ENCODE measurements around the gene STK11. TPM values are rescaled to one million over a fixed set of nuclear protein-coding genes. Genes with fewer than 3 reads are reported as not detected.

Gene STK11
- total and polyA plus RNA-seq, 10 donors: 44.0 to 107 (median 74.5) TPM

- intact Hi-C loops (cut with DNase I; ENCODE audit: low total_unique reads): loop anchor here (10.0 kb wide), 1 partner anchor 129 kb away; the partner anchor contains the start of genes DAZAP1 and GAMT
- TF ChIP-seq POLR2AphosphoS5 (IDR thresholded peaks at IDR 0.05) (peak in 2 of 3 donors; percentile 0 to 83), POLR2A (IDR thresholded peaks at IDR 0.05) (no peak)
- DNase-seq: no peak
- WGBS, 5 donors: 6 to 14% (median 9%) methylated on average over 23 to 43 of the region's 43 CpGs
- Histone ChIP-seq H3K4me3 (peak overlapping the region; percentile 42 to 83 (median 66)), H3K9me3 (no peaks in the 10 kb centered on the region), H3K27me3 (replicated peaks in 1 of 7) (no peaks in the 10 kb centered on the region), H3K4me1 (peaks cover 56 to 90% (median 68%) of the 10 kb centered on the region in 6 donors), H3K27ac (peak overlapping the region; percentile 92 to 100 (median 100)), H3K36me3 (peaks cover 10 to 81% (median 62%) of the 10 kb centered on the region in 6 donors)
Observed at GRCh38 chr19:1275976-1276627, 70.5 kb downstream of the STK11 start.

GRCh38 chr19:1276628-1277022, 71.0 kb downstream of the STK11 start:
- Histone ChIP-seq H3K27ac (peak overlapping the region in 6 of 8 donors; percentile 96 to 100 (median 100)), H3K4me3 (peak overlapping the region; percentile 42 to 83 (median 66)), H3K36me3 (peaks cover 10 to 75% (median 56%) of the 10 kb centered on the region in 6 donors), H3K4me1 (peaks cover 51 to 85% (median 63%) of the 10 kb centered on the region in 6 donors), H3K9me3 (no peaks in the 10 kb centered on the region), H3K27me3 (replicated peaks in 1 of 7) (no peaks in the 10 kb centered on the region)
- intact Hi-C loops (cut with DNase I; ENCODE audit: low total_unique reads): loop anchor here (10.0 kb wide), 1 partner anchor 128 kb away; the partner anchor contains the start of genes DAZAP1 and GAMT
- TF ChIP-seq POLR2A (IDR thresholded peaks at IDR 0.05) (no peak), POLR2AphosphoS5 (IDR thresholded peaks at IDR 0.05) (no peak), CTCF (IDR thresholded peaks at IDR 0.05 in 8 of 11, conservative IDR thresholded peaks at IDR 0.05 in 3 of 11) (no peak)
- DNase-seq: peak; percentile 86
- WGBS, 5 donors: 43 to 60% (median 50%) methylated on average over 10 of the region's 10 CpGs

- H3K27me3 ChIP-seq (replicated peaks in 1 of 7): no peaks in the 10 kb centered on the region
- no peak overlapping the region for H3K4me3 ChIP-seq
- 92 to 95% (median 93%) methylated on average over 15 of the region's 15 CpGs for WGBS, 5 donors
- peak; percentile 82 for DNase-seq
- peaks cover 10 to 71% (median 52%) of the 10 kb centered on the region in 6 donors for H3K36me3 ChIP-seq
- peaks cover 47 to 81% (median 58%) of the 10 kb centered on the region in 6 donors for H3K4me1 ChIP-seq
- peak overlapping the region in 3 of 8 donors; percentile 100 for H3K27ac ChIP-seq
- intact Hi-C loops (cut with DNase I; ENCODE audit: low total_unique reads): loop anchor here (10.0 kb wide), 1 partner anchor 128 kb away; the partner anchor contains the start of genes DAZAP1 and GAMT
- TF ChIP-seq CTCF (IDR thresholded peaks at IDR 0.05 in 8 of 11, conservative IDR thresholded peaks at IDR 0.05 in 3 of 11) (no peak), POLR2AphosphoS5 (IDR thresholded peaks at IDR 0.05) (peak in 1 of 3 donors; percentile 47)
- H3K9me3 ChIP-seq: no peaks in the 10 kb centered on the region
Observed at GRCh38 chr19:1277061-1277460, 71.5 kb downstream of the STK11 start.

Other genes starting within 250 kb of the STK11 start
- 10 to 100 TPM; 17.8 to 63.4 (median 28.2) TPM for gene WDR18, start 221.4 kb upstream of the STK11 start, total RNA-seq
- 10 to 100 TPM; 57.6 to 96.0 (median 85.9) TPM for gene WDR18, start 221.4 kb upstream of the STK11 start, polyA plus RNA-seq
- under 1 TPM in 2 of 7 donors, not detected in 5; 0.07 to 0.11 TPM for gene GRIN3B, start 205.4 kb upstream of the STK11 start, total RNA-seq
- not detected for gene GRIN3B, start 205.4 kb upstream of the STK11 start, polyA plus RNA-seq
- gene TMEM259, start 184.7 kb upstream of the STK11 start, total RNA-seq: 100 to 1,000 TPM; 187 to 275 (median 240) TPM
- gene TMEM259, start 184.7 kb upstream of the STK11 start, polyA plus RNA-seq: 100 to 1,000 TPM; 172 to 560 (median 460) TPM
- gene RNU6-2, start 184.3 kb upstream of the STK11 start, total RNA-seq: not detected
- not detected for gene RNU6-2, start 184.3 kb upstream of the STK11 start, polyA plus RNA-seq
- 100 to 1,000 TPM; 102 to 296 (median 233) TPM for gene CNN2, start 179.2 kb upstream of the STK11 start, total RNA-seq
- 100 to 1,000 TPM; 126 to 147 (median 140) TPM for gene CNN2, start 179.2 kb upstream of the STK11 start, polyA plus RNA-seq
- 100 to 1,000 TPM in 3 of 7 donors, 10 to 100 TPM in 4; 64.6 to 162 (median 94.7) TPM for gene ABCA7, start 165.7 kb upstream of the STK11 start, total RNA-seq
- gene ABCA7, start 165.7 kb upstream of the STK11 start, polyA plus RNA-seq: 100 to 1,000 TPM in 2 of 3 donors, 10 to 100 TPM in 1; 67.5 to 197 (median 152) TPM
- gene ARHGAP45, start 138.6 kb upstream of the STK11 start, total RNA-seq: 100 to 1,000 TPM; 161 to 258 (median 237) TPM
- 100 to 1,000 TPM; 205 to 356 (median 329) TPM for gene ARHGAP45, start 138.6 kb upstream of the STK11 start, polyA plus RNA-seq
- 100 to 1,000 TPM; 106 to 152 (median 123) TPM for gene POLR2E, start 110.4 kb upstream of the STK11 start, total RNA-seq
- 100 to 1,000 TPM in 2 of 3 donors, 10 to 100 TPM in 1; 70.8 to 144 (median 105) TPM for gene POLR2E, start 110.4 kb upstream of the STK11 start, polyA plus RNA-seq
- 100 to 1,000 TPM; 138 to 275 (median 216) TPM for gene GPX4, start 101.8 kb upstream of the STK11 start, total RNA-seq
- gene GPX4, start 101.8 kb upstream of the STK11 start, polyA plus RNA-seq: 100 to 1,000 TPM; 480 to 562 (median 522) TPM
- 100 to 1,000 TPM in 5 of 7 donors, 10 to 100 TPM in 2; 51.7 to 230 (median 168) TPM for gene SBNO2, start 31.5 kb upstream of the STK11 start, total RNA-seq
- 10 to 100 TPM; 16.2 to 62.0 (median 29.8) TPM for gene SBNO2, start 31.5 kb upstream of the STK11 start, polyA plus RNA-seq
- gene CBARP, start 32.2 kb downstream of the STK11 start, total RNA-seq: 1 to 10 TPM in 1 of 7 donors, under 1 TPM in 5, not detected in 1; 0.12 to 1.2 (median 0.41) TPM
- gene CBARP, start 32.2 kb downstream of the STK11 start, polyA plus RNA-seq: under 1 TPM in 2 of 3 donors, not detected in 1; 0.05 to 0.48 TPM
- gene ATP5F1D, start 36.0 kb downstream of the STK11 start, total RNA-seq: 100 to 1,000 TPM in 4 of 7 donors, 10 to 100 TPM in 3; 49.1 to 131 (median 102) TPM
- 100 to 1,000 TPM; 164 to 166 (median 165) TPM for gene ATP5F1D, start 36.0 kb downstream of the STK11 start, polyA plus RNA-seq
- 100 to 1,000 TPM in 4 of 7 donors, 10 to 100 TPM in 3; 42.1 to 223 (median 138) TPM for gene MIDN, start 42.8 kb downstream of the STK11 start, total RNA-seq
- gene MIDN, start 42.8 kb downstream of the STK11 start, polyA plus RNA-seq: 10 to 100 TPM; 16.5 to 48.9 (median 19.1) TPM
- 100 to 1,000 TPM; 333 to 672 (median 514) TPM for gene CIRBP, start 63.6 kb downstream of the STK11 start, total RNA-seq
- 100 to 1,000 TPM; 406 to 894 (median 843) TPM for gene CIRBP, start 63.6 kb downstream of the STK11 start, polyA plus RNA-seq
- gene FAM174C, start 69.8 kb downstream of the STK11 start, total RNA-seq: 10 to 100 TPM; 35.8 to 69.6 (median 43.9) TPM
- 100 to 1,000 TPM in 1 of 3 donors, 10 to 100 TPM in 2; 82.9 to 134 (median 88.6) TPM for gene FAM174C, start 69.8 kb downstream of the STK11 start, polyA plus RNA-seq
- gene EFNA2, start 80.1 kb downstream of the STK11 start, total RNA-seq: not detected
- not detected for gene EFNA2, start 80.1 kb downstream of the STK11 start, polyA plus RNA-seq
- gene NDUFS7, start 178.1 kb downstream of the STK11 start, total RNA-seq: 100 to 1,000 TPM in 1 of 7 donors, 10 to 100 TPM in 6; 64.0 to 133 (median 85.2) TPM
- 100 to 1,000 TPM in 1 of 3 donors, 10 to 100 TPM in 2; 75.5 to 106 (median 78.0) TPM for gene NDUFS7, start 178.1 kb downstream of the STK11 start, polyA plus RNA-seq
- 10 to 100 TPM in 4 of 7 donors, 1 to 10 TPM in 3; 7.1 to 14.5 (median 11.2) TPM for gene GAMT, start 195.8 kb downstream of the STK11 start, total RNA-seq
- gene GAMT, start 195.8 kb downstream of the STK11 start, polyA plus RNA-seq: 10 to 100 TPM; 15.2 to 20.4 (median 18.2) TPM
- 100 to 1,000 TPM in 3 of 7 donors, 10 to 100 TPM in 4; 43.8 to 137 (median 94.6) TPM for gene DAZAP1, start 201.8 kb downstream of the STK11 start, total RNA-seq
- gene DAZAP1, start 201.8 kb downstream of the STK11 start, polyA plus RNA-seq: 100 to 1,000 TPM in 2 of 3 donors, 10 to 100 TPM in 1; 80.0 to 133 (median 106) TPM
- gene RPS15, start 232.6 kb downstream of the STK11 start, total RNA-seq: 1,000 to 10,000 TPM in 6 of 7 donors, 100 to 1,000 TPM in 1; 932 to 4,344 (median 1,309) TPM
- gene RPS15, start 232.6 kb downstream of the STK11 start, polyA plus RNA-seq: 1,000 to 10,000 TPM; 4,275 to 5,849 (median 5,793) TPM
- gene APC2, start 244.3 kb downstream of the STK11 start, total RNA-seq: under 1 TPM; 0.07 to 0.56 (median 0.20) TPM
- under 1 TPM; 0.02 to 0.29 (median 0.02) TPM for gene APC2, start 244.3 kb downstream of the STK11 start, polyA plus RNA-seq